ENCODE measurements around the gene KDSR.

KDSR gene

DNA sequence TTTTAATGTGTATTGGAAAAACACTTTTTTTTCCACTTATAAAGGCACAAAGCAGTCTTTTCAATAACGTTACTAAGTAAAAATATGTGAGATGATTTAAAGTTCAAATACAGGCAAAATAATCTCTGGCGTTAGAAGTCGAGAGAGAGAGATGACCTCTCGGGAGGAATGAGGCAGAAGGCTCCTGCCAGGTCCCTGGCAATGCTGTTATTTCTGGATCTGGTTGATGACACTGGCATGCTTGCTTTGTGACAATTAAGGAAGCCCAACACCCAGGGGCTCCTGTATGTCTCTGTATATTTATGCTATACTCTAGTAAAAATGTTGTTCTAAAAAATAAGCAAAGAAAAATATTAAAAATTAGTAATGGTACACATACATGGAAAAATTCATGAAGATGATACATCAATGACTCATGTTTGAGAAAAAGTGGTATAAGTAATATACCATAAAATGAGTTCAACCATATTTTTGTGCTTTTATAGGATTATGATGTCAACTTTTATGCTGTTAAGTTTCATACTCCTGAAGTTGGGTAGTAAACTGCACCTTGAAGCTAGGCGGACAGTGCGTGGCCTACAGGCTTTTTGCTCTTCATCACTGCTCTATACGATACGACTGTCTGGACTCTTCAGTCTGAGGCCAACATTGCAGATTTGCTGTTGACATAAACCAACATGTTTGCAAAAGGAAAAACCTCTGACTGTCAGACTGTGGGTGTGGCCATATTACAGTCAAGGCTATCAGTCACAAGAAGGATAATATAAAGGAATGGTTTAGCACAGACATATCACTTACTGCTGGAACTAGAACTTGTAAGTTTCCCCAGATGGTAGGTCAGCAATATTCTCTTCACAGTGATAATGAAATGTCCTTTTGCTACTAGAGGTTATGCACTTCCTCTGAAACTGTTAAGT, 35.5 kb upstream of the KDSR start:
- H3K79me2 ChIP-seq (ENCODE audit: insufficient read depth, low read length): no peaks in the 10 kb centered on the region
- no peaks in the 10 kb centered on the region for H3K9me2 ChIP-seq (ENCODE audit: low read depth, low read length)
- peaks cover 90% of the 10 kb centered on the region for H3K36me3 ChIP-seq (ENCODE audit: insufficient read depth, low read length)
- no peaks in the 10 kb centered on the region for H4K20me1 ChIP-seq (ENCODE audit: insufficient read depth, low read length)
- no peak overlapping the region for H2AFZ ChIP-seq (ENCODE audit: low read length)
- H3K4me2 ChIP-seq (ENCODE audit: low read length): no peak overlapping the region
- TF ChIP-seq, protein P1, sequence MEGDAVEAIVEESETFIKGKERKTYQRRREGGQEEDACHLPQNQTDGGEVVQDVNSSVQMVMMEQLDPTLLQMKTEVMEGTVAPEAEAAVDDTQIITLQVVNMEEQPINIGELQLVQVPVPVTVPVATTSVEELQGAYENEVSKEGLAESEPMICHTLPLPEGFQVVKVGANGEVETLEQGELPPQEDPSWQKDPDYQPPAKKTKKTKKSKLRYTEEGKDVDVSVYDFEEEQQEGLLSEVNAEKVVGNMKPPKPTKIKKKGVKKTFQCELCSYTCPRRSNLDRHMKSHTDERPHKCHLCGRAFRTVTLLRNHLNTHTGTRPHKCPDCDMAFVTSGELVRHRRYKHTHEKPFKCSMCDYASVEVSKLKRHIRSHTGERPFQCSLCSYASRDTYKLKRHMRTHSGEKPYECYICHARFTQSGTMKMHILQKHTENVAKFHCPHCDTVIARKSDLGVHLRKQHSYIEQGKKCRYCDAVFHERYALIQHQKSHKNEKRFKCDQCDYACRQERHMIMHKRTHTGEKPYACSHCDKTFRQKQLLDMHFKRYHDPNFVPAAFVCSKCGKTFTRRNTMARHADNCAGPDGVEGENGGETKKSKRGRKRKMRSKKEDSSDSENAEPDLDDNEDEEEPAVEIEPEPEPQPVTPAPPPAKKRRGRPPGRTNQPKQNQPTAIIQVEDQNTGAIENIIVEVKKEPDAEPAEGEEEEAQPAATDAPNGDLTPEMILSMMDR (IDR thresholded peaks at IDR 0.05; ENCODE audit: low read length): no peak
- TF ChIP-seq EZH2 (IDR thresholded peaks at IDR 0.05; ENCODE audit: borderline replicate concordance, low read length): no peak
- H3K27me3 ChIP-seq (ENCODE audit: insufficient read depth, low read length): no peaks in the 10 kb centered on the region
- no peak overlapping the region for H3K9ac ChIP-seq (ENCODE audit: low read length)
- no peaks in the 10 kb centered on the region for H3K4me1 ChIP-seq (ENCODE audit: insufficient read depth, low read length, severe bottlenecking)
- no peak overlapping the region for H3K4me3 ChIP-seq (ENCODE audit: low read depth, low read length, poor library complexity, severe bottlenecking)
- no peak overlapping the region for H3K27ac ChIP-seq (ENCODE audit: low read depth, low read length, poor library complexity, severe bottlenecking)
- H3F3A ChIP-seq (ENCODE audit: insufficient read depth, low read length): no peaks in the 10 kb centered on the region
- H3K9me3 ChIP-seq (ENCODE audit: low read length): no peaks in the 10 kb centered on the region

DNA sequence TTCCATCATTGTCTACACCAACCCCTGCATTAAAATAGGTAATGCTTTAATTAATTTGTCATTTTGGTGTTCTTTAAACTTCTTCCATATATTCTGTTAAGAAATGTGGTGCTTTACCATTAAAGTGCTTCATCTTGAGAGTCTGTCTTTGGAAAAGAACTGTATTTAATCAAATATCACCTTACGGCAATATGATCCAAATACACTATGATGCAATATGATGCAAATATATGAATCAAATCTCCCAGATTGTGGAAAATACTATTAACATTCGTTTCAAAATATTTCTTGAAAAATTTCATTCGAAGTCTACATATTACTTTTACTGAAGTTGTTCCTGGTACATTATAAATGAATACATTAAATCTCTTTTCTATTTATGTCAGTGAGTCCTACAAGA, 32.3 kb upstream of the KDSR start:
- H3K79me2 ChIP-seq (ENCODE audit: insufficient read depth, low read length): no peaks in the 10 kb centered on the region
- no peak overlapping the region for H2AFZ ChIP-seq (ENCODE audit: low read length)
- no peak for TF ChIP-seq EZH2 (IDR thresholded peaks at IDR 0.05; ENCODE audit: borderline replicate concordance, low read length)
- TF ChIP-seq, protein P1 (IDR thresholded peaks at IDR 0.05; ENCODE audit: low read length): no peak
- no peaks in the 10 kb centered on the region for H3K9me2 ChIP-seq (ENCODE audit: low read depth, low read length)
- no peak overlapping the region for H3K9ac ChIP-seq (ENCODE audit: low read length)
- no peak overlapping the region for H3K4me2 ChIP-seq (ENCODE audit: low read length)
- no peaks in the 10 kb centered on the region for H4K20me1 ChIP-seq (ENCODE audit: insufficient read depth, low read length)
- peaks cover 94% of the 10 kb centered on the region for H3K36me3 ChIP-seq (ENCODE audit: insufficient read depth, low read length)
- no peaks in the 10 kb centered on the region for H3K9me3 ChIP-seq (ENCODE audit: low read length)
- no peak overlapping the region for H3K4me3 ChIP-seq (ENCODE audit: low read depth, low read length, poor library complexity, severe bottlenecking)
- no peaks in the 10 kb centered on the region for H3K4me1 ChIP-seq (ENCODE audit: insufficient read depth, low read length, severe bottlenecking)
- no peaks in the 10 kb centered on the region for H3F3A ChIP-seq (ENCODE audit: insufficient read depth, low read length)
- H3K27me3 ChIP-seq (ENCODE audit: insufficient read depth, low read length): no peaks in the 10 kb centered on the region
- no peak overlapping the region for H3K27ac ChIP-seq (ENCODE audit: low read depth, low read length, poor library complexity, severe bottlenecking)

DNA sequence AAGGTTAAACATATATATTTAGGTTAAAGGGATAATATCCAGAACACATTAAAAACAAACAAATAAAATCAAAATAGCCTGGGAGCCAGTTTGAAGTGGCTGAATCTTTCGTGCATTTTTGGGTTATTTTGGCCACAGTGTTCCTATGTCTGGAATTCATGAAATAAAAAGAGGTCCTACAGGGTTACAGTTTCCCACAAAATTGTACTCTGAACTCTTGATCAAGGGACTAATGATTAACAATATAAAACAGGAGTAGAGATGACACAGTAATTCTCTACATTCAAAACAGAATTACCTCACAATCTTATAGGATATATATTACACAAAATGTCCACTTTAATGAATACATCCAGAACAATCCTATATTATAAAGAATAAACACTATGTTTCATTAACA, 30.3 kb upstream of the KDSR start:
- Histone ChIP-seq H3K27me3 (ENCODE audit: insufficient read depth, low read length) (no peaks in the 10 kb centered on the region), H3K9me3 (ENCODE audit: low read length) (no peaks in the 10 kb centered on the region), H4K20me1 (ENCODE audit: insufficient read depth, low read length) (no peaks in the 10 kb centered on the region), H3K79me2 (ENCODE audit: insufficient read depth, low read length) (no peaks in the 10 kb centered on the region), H3K4me3 (ENCODE audit: low read depth, low read length, poor library complexity, severe bottlenecking) (no peak overlapping the region), H3K27ac (ENCODE audit: low read depth, low read length, poor library complexity, severe bottlenecking) (no peak overlapping the region), H3K36me3 (ENCODE audit: insufficient read depth, low read length) (peaks cover 79% of the 10 kb centered on the region), H3F3A (ENCODE audit: insufficient read depth, low read length) (no peaks in the 10 kb centered on the region), H2AFZ (ENCODE audit: low read length) (no peak overlapping the region), H3K9ac (ENCODE audit: low read length) (no peak overlapping the region), H3K4me1 (ENCODE audit: insufficient read depth, low read length, severe bottlenecking) (no peaks in the 10 kb centered on the region), H3K9me2 (ENCODE audit: low read depth, low read length) (no peaks in the 10 kb centered on the region), H3K4me2 (ENCODE audit: low read length) (no peak overlapping the region)
- TF ChIP-seq EZH2 (IDR thresholded peaks at IDR 0.05; ENCODE audit: borderline replicate concordance, low read length): no peak
- TF ChIP-seq, protein P1 (IDR thresholded peaks at IDR 0.05; ENCODE audit: low read length): no peak

Data from OCI-LY1 (cell line).